UCSD-AML1 (cell line): Measurements from ENCODE around the gene NPHP4.

Source experiments
- DNase-seq: peaks from one replicate; lab custom pipeline; 2025; ENCODE audit not compliant: unreplicated experiment; lab: John Stamatoyannopoulos, UW

Gene NPHP4

GRCh38 chr1:5837976-5838653 is 154.1 kb downstream of the NPHP4 start:
- DNase-seq = no peak

- peak; percentile 16 for DNase-seq
Observed at GRCh38 chr1:5836776-5837440, 155.3 kb downstream of the NPHP4 start.

- DNase-seq = no peak
Observed at GRCh38 chr1:5835179-5835562, 157.1 kb downstream of the NPHP4 start.

- no peak for DNase-seq
Observed at GRCh38 chr1:5834477-5835178, 157.6 kb downstream of the NPHP4 start.

GRCh38 chr1:5833911-5834310 is 158.3 kb downstream of the NPHP4 start:
- DNase-seq = no peak

GRCh38 chr1:5832916-5833895 is 159.0 kb downstream of the NPHP4 start:
- no peak for DNase-seq

GRCh38 chr1:5831600-5832335 is 160.5 kb downstream of the NPHP4 start:
- DNase-seq = no peak

GRCh38 chr1:5830771-5831599 is 161.2 kb downstream of the NPHP4 start:
- DNase-seq = peak; percentile 35

- no peak for DNase-seq
Observed at GRCh38 chr1:5829414-5829813, 162.8 kb downstream of the NPHP4 start.

- DNase-seq = no peak
Observed at GRCh38 chr1:5828308-5828935, 163.8 kb downstream of the NPHP4 start.

GRCh38 chr1:5827516-5827915 is 164.7 kb downstream of the NPHP4 start:
- DNase-seq = no peak

GRCh38 chr1:5826601-5827000 is 165.6 kb downstream of the NPHP4 start:
- DNase-seq = no peak

- no peak for DNase-seq
Observed at GRCh38 chr1:5822726-5823125, 169.5 kb downstream of the NPHP4 start.

- no peak for DNase-seq
Observed at GRCh38 chr1:5822266-5822665, 170.0 kb downstream of the NPHP4 start.

GRCh38 chr1:5821540-5822176 is 170.6 kb downstream of the NPHP4 start:
- no peak for DNase-seq

GRCh38 chr1:5820026-5820421 is 172.2 kb downstream of the NPHP4 start:
- DNase-seq = no peak

- DNase-seq = no peak
Observed at GRCh38 chr1:5819391-5820025, 172.7 kb downstream of the NPHP4 start.

GRCh38 chr1:5818755-5819154 is 173.5 kb downstream of the NPHP4 start:
- no peak for DNase-seq
